Measurements from ENCODE around the gene SLC24A2. TPM values are rescaled to one million over a fixed set of nuclear protein-coding genes. Genes with fewer than 3 reads are reported as not detected.

SLC24A2 gene
- total and polyA plus RNA-seq, 2 experiments from 2014 or later, result 3.5 to 7.1 TPM

DNA sequence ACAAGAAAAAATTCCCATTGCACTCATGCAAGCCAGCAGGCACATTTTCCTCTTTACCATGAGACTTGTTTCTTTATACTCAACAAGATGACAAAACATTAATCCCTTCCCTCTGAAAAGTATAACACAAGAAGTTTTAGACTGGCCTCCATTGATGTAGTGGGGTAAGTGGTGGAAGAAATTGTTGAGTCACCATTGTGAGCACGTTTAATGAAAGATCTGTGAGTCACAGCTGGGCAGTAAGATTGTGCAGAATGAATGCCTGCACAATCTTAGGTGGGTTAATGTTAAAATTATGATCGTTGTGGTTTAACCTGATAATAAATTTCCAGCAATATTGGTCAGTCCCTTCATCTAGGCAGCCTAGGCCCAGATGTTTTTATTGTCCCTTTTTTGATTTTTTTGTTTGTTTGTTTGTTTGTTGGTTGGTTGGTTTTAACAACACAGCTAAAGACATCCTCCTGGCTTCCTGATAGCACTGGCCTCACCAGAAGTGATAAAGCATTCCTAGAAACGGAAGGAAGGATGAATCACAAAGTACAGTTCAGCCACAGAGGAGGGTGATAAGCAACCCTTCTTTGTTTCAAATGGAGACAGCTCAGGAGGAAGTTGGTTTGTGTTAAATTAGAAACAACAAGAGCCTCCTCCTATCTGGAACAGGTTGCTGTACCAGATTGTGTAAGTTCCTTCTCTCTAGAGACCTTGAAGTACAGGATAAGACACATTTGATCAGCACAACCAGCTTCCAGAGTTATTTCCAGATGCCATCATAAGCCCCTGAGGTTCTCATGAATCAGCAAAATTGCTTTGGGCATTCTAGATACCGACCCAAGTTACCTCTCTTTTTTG, 40.3 kb downstream of the SLC24A2 start (continued):
- TF ChIP-seq, protein P1, sequence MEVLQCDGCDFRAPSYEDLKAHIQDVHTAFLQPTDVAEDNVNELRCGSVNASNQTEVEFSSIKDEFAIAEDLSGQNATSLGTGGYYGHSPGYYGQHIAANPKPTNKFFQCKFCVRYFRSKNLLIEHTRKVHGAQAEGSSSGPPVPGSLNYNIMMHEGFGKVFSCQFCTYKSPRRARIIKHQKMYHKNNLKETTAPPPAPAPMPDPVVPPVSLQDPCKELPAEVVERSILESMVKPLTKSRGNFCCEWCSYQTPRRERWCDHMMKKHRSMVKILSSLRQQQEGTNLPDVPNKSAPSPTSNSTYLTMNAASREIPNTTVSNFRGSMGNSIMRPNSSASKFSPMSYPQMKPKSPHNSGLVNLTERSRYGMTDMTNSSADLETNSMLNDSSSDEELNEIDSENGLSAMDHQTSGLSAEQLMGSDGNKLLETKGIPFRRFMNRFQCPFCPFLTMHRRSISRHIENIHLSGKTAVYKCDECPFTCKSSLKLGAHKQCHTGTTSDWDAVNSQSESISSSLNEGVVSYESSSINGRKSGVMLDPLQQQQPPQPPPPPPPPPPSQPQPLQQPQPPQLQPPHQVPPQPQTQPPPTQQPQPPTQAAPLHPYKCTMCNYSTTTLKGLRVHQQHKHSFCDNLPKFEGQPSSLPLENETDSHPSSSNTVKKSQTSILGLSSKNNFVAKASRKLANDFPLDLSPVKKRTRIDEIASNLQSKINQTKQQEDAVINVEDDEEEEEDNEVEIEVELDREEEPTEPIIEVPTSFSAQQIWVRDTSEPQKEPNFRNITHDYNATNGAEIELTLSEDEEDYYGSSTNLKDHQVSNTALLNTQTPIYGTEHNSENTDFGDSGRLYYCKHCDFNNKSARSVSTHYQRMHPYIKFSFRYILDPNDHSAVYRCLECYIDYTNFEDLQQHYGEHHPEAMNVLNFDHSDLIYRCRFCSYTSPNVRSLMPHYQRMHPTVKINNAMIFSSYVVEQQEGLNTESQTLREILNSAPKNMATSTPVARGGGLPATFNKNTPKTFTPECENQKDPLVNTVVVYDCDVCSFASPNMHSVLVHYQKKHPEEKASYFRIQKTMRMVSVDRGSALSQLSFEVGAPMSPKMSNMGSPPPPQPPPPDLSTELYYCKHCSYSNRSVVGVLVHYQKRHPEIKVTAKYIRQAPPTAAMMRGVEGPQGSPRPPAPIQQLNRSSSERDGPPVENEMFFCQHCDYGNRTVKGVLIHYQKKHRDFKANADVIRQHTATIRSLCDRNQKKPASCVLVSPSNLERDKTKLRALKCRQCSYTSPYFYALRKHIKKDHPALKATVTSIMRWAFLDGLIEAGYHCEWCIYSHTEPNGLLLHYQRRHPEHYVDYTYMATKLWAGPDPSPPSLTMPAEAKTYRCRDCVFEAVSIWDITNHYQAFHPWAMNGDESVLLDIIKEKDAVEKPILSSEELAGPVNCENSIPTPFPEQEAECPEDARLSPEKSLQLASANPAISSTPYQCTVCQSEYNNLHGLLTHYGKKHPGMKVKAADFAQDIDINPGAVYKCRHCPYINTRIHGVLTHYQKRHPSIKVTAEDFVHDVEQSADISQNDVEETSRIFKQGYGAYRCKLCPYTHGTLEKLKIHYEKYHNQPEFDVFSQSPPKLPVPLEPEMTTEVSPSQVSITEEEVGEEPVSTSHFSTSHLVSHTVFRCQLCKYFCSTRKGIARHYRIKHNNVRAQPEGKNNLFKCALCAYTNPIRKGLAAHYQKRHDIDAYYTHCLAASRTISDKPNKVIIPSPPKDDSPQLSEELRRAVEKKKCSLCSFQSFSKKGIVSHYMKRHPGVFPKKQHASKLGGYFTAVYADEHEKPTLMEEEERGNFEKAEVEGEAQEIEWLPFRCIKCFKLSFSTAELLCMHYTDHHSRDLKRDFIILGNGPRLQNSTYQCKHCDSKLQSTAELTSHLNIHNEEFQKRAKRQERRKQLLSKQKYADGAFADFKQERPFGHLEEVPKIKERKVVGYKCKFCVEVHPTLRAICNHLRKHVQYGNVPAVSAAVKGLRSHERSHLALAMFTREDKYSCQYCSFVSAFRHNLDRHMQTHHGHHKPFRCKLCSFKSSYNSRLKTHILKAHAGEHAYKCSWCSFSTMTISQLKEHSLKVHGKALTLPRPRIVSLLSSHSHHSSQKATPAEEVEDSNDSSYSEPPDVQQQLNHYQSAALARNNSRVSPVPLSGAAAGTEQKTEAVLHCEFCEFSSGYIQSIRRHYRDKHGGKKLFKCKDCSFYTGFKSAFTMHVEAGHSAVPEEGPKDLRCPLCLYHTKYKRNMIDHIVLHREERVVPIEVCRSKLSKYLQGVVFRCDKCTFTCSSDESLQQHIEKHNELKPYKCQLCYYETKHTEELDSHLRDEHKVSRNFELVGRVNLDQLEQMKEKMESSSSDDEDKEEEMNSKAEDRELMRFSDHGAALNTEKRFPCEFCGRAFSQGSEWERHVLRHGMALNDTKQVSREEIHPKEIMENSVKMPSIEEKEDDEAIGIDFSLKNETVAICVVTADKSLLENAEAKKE (CRISPR knock-in tag; IDR thresholded peaks at IDR 0.05), result no peak
- TF ChIP-seq NANOG (IDR thresholded peaks at IDR 0.05; ENCODE audit: borderline replicate concordance) (no peak), EZH2 (IDR thresholded peaks at IDR 0.05; ENCODE audit: low read depth, unreplicated experiment) (no peak), EZH2phosphoT487 (IDR thresholded peaks at IDR 0.05; ENCODE audit: unreplicated experiment) (no peak), CREB1 (CRISPR knock-in tag; IDR thresholded peaks at IDR 0.05; ENCODE audit: low read depth) (no peak)
- TF ChIP-seq, protein P2, sequence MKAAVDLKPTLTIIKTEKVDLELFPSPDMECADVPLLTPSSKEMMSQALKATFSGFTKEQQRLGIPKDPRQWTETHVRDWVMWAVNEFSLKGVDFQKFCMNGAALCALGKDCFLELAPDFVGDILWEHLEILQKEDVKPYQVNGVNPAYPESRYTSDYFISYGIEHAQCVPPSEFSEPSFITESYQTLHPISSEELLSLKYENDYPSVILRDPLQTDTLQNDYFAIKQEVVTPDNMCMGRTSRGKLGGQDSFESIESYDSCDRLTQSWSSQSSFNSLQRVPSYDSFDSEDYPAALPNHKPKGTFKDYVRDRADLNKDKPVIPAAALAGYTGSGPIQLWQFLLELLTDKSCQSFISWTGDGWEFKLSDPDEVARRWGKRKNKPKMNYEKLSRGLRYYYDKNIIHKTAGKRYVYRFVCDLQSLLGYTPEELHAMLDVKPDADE (IDR thresholded peaks at IDR 0.05), result no peak

DNA sequence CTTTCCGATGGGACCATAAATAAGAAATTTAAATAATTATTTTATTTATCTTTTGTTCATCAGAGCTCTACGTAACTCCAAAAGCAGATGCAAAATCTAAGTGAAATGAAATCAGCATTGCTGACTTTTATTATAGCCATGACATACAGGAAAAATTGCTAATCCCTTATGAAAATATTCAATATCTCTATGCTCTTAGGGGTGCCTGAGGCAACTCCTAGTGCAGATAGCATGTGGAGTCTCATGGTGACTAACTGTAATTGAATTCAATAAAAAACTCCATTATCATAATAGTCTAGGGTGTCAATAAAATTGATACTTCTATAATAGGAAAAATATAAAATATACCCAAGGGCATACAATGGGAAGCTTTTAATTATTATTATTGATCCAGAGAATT, 42.6 kb downstream of the SLC24A2 start:
- Histone ChIP-seq H2AFZ (no peak overlapping the region), H3K4me2 (no peak overlapping the region), H3K9me2 (ENCODE audit: insufficient read depth) (0 out of 2 replicates have a peak, but pooled peaks cover 9% of the 10 kb centered on the region), H3K79me2 (replicated peaks; ENCODE audit: insufficient read depth) (no peaks in the 10 kb centered on the region), H3K4me3 (no peak overlapping the region), H3K27ac (ENCODE audit: low read depth) (no peak overlapping the region), H4K20me1 (replicated peaks; ENCODE audit: insufficient read depth) (no peaks in the 10 kb centered on the region), H3K36me3 (ENCODE audit: insufficient read depth) (no peaks in the 10 kb centered on the region), H3F3A (replicated peaks; ENCODE audit: low read depth) (no peaks in the 10 kb centered on the region), H3K27me3 (ENCODE audit: insufficient read depth) (no peaks in the 10 kb centered on the region), H3K4me1 (ENCODE audit: insufficient read depth) (peaks cover 21% of the 10 kb centered on the region)
- H3K9me3 Mint-ChIP-seq, result no peaks in the 10 kb centered on the region
- ATAC-seq (no peak), DNase-seq (ENCODE audit: low spot score) (no peak)
- peaks cover 1% of the 10 kb centered on the region for H3K27me3 Mint-ChIP-seq (ENCODE audit: insufficient read depth, low read depth, poor library complexity)
- no peak overlapping the region for H3K4me3 Mint-ChIP-seq
- H3K27ac Mint-ChIP-seq, result no peak overlapping the region
- no peaks in the 10 kb centered on the region for H3K36me3 Mint-ChIP-seq (ENCODE audit: low read depth)
- H3K4me1 Mint-ChIP-seq, result peaks cover 21% of the 10 kb centered on the region
- TF ChIP-seq, protein P3, sequence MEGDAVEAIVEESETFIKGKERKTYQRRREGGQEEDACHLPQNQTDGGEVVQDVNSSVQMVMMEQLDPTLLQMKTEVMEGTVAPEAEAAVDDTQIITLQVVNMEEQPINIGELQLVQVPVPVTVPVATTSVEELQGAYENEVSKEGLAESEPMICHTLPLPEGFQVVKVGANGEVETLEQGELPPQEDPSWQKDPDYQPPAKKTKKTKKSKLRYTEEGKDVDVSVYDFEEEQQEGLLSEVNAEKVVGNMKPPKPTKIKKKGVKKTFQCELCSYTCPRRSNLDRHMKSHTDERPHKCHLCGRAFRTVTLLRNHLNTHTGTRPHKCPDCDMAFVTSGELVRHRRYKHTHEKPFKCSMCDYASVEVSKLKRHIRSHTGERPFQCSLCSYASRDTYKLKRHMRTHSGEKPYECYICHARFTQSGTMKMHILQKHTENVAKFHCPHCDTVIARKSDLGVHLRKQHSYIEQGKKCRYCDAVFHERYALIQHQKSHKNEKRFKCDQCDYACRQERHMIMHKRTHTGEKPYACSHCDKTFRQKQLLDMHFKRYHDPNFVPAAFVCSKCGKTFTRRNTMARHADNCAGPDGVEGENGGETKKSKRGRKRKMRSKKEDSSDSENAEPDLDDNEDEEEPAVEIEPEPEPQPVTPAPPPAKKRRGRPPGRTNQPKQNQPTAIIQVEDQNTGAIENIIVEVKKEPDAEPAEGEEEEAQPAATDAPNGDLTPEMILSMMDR (conservative IDR thresholded peaks at IDR 0.05; ENCODE audit: low read depth in 2 of 2), result no peak
- no peak for TF ChIP-seq ZNF331 (CRISPR knock-in tag; IDR thresholded peaks at IDR 0.05; ENCODE audit: low read depth)
- TF ChIP-seq ZNF114 (CRISPR knock-in tag; IDR thresholded peaks at IDR 0.05), result no peak
- no peak for TF ChIP-seq CREB1 (CRISPR knock-in tag; IDR thresholded peaks at IDR 0.05; ENCODE audit: low read depth)
- TF ChIP-seq, protein P2 (IDR thresholded peaks at IDR 0.05), result no peak
- no peak for TF ChIP-seq POLR2AphosphoS5 (IDR thresholded peaks at IDR 0.05; ENCODE audit: low read depth)
- no peak for TF ChIP-seq STAT1 (IDR thresholded peaks at IDR 0.05; ENCODE audit: unreplicated experiment)
- TF ChIP-seq NANOG (IDR thresholded peaks at IDR 0.05; ENCODE audit: borderline replicate concordance), result no peak
- no peak for TF ChIP-seq JUNB (IDR thresholded peaks at IDR 0.05; ENCODE audit: unreplicated experiment)
- TF ChIP-seq EZH2phosphoT487 (IDR thresholded peaks at IDR 0.05; ENCODE audit: unreplicated experiment), result no peak
- TF ChIP-seq EZH2 (IDR thresholded peaks at IDR 0.05; ENCODE audit: low read depth, unreplicated experiment), result no peak

Data from GM23338 (cell line).